ENCODE results near the gene MRM3.

DNA sequence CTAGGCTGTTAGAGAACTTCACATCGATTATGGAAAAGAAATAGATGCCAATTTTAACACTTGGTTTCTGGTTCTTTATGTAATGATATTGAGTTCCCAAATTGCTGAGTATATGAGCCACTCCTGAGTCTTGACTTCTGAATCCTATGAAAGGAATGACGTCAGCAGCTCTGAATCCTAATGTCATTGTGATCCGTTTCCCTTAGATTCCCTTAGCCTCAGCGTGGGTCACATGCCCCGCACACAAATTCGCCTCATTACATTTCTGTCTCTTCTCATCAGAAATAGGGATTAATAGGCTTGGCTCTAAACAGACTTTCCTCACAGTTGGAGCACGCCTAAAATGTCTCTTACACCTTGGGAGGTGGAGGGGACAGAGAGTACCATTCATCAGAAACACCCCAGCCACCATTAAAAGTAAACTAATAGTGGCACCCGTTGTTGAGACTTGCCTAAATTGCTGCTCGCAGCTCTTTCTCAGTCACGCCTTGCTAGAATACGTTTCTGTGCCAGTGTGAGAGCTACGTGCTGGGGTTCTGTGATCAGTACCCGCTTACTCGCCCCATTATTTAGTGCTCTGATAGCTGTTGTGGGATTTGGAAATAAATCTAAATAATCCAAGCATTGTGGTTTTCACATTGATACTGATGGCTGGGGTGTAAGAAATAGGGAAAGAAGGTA lies 7.1 kb downstream of the MRM3 start:
- TF ChIP-seq, protein P1, sequence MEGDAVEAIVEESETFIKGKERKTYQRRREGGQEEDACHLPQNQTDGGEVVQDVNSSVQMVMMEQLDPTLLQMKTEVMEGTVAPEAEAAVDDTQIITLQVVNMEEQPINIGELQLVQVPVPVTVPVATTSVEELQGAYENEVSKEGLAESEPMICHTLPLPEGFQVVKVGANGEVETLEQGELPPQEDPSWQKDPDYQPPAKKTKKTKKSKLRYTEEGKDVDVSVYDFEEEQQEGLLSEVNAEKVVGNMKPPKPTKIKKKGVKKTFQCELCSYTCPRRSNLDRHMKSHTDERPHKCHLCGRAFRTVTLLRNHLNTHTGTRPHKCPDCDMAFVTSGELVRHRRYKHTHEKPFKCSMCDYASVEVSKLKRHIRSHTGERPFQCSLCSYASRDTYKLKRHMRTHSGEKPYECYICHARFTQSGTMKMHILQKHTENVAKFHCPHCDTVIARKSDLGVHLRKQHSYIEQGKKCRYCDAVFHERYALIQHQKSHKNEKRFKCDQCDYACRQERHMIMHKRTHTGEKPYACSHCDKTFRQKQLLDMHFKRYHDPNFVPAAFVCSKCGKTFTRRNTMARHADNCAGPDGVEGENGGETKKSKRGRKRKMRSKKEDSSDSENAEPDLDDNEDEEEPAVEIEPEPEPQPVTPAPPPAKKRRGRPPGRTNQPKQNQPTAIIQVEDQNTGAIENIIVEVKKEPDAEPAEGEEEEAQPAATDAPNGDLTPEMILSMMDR (IDR thresholded peaks at IDR 0.05; ENCODE audit: insufficient read depth, low read length), result no peak
- TF ChIP-seq GABPA (IDR thresholded peaks at IDR 0.05; ENCODE audit: low read depth), result no peak
- TF ChIP-seq POLR2AphosphoS5 (IDR thresholded peaks at IDR 0.05; ENCODE audit: low read depth), result no peak
- TF ChIP-seq SPI1 (IDR thresholded peaks at IDR 0.05; ENCODE audit: borderline replicate concordance, low read depth), result no peak
